Activated naive CD8-positive, alpha-beta T cell (primary cell): Measurements from ENCODE around the gene LYST.
"Not testable (repeated sequence)": the region's sequence is repeated elsewhere in the genome, so short reads cannot be mapped to it uniquely, and the experiment has no call there.

Experiments
- H3K27ac Mint-ChIP-seq: one replicate; pipeline ENCODE4 v1.8.0; 2021; ENCODE audit warnings: mixed read lengths
- H3K27me3 Mint-ChIP-seq: one replicate; pipeline ENCODE4 v1.8.0; 2021; ENCODE audit warnings: mixed read lengths
- H3K36me3 Mint-ChIP-seq: one replicate; pipeline ENCODE4 v1.8.0; 2021; ENCODE audit warnings: mixed read lengths
- H3K4me1 Mint-ChIP-seq: one replicate; pipeline ENCODE4 v1.8.0; 2021; ENCODE audit warnings: low read depth, mixed read lengths
- H3K4me3 Mint-ChIP-seq: one replicate; pipeline ENCODE4 v1.8.0; 2021; ENCODE audit warnings: mild to moderate bottlenecking, mixed read lengths
- H3K9me3 Mint-ChIP-seq: one replicate; pipeline ENCODE4 v1.8.0; 2021; ENCODE audit warnings: low read depth, mixed read lengths

LYST gene

DNA sequence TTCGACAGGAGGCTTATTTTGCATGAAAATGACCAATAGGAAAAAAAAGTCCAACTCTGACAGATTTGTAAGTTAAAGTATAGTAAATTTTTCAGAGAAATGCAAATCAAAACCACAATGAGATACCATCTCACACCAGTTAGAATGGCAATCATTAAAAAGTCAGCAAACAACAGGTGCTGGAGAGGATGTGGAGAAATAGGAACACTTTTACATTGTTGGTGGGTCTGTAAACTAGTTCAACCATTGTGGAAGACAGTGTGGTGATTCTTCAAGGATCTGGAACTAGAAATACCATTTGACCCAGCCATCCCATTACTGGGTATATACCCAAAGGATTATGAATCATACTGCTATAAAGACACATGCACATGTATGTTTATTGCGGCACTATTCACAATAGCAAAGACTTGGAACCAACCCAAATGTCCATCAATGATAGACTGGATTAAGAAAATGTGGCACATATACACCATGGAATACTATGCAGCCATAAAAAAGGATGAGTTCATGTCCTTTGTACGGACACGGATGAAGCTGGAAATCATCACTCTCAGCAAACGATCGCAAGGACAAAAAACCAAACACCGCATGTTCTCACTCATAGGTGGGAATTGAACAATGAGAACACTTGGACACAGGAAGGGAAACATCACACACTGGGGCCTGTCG is 80.3 kb downstream of the LYST start:
- not testable (repeated sequence) for H3K9me3 Mint-ChIP-seq, H3K4me3 Mint-ChIP-seq, H3K36me3 Mint-ChIP-seq, H3K27ac Mint-ChIP-seq, H3K4me1 Mint-ChIP-seq, H3K27me3 Mint-ChIP-seq

- no peaks in the 10 kb centered on the region for H3K4me1 Mint-ChIP-seq
- no peak overlapping the region for H3K27ac Mint-ChIP-seq
- no peak overlapping the region for H3K4me3 Mint-ChIP-seq
- no peaks in the 10 kb centered on the region for H3K9me3 Mint-ChIP-seq
- H3K36me3 Mint-ChIP-seq: peaks cover 8% of the 10 kb centered on the region
- H3K27me3 Mint-ChIP-seq: no peaks in the 10 kb centered on the region
Measured at GRCh38 chr1:235784950-235785349, 81.8 kb downstream of the LYST start.

DNA sequence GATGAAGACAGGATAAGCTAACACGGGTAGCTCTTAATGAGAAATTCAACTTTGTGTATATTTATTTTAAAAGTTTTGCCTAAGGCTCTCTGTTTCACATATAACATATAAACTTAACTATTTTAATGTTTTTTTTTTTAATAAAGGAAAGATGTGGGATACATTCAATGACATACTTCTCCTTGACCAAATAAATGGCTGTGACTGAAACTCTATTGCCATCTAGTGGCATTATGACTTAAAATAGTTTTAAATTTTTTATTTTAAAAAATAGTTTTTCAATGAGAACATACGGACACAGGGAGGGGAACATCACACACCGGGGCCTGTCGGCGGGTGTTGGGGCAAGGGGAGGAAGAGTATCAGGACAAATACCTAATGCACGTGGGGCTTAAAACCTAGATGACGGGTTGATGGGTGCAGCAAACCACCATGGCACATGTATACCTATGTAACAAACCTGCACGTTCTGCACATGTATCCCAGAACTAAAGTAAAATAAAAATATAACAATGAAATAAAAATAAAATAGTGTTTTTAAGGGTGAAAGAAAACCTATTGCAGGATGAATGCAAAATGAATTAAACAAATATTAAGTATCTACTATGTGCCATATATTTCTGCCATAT is 83.4 kb downstream of the LYST start:
- Mint-ChIP-seq H3K36me3 (peaks cover 4% of the 10 kb centered on the region), H3K27ac (no peak overlapping the region), H3K4me1 (no peaks in the 10 kb centered on the region), H3K4me3 (no peak overlapping the region), H3K9me3 (no peaks in the 10 kb centered on the region), H3K27me3 (no peaks in the 10 kb centered on the region)

GRCh38 chr1:235782601-235783000 is 84.1 kb downstream of the LYST start:
- no peak overlapping the region for H3K4me3 Mint-ChIP-seq
- H3K27me3 Mint-ChIP-seq: no peaks in the 10 kb centered on the region
- peaks cover 4% of the 10 kb centered on the region for H3K36me3 Mint-ChIP-seq

DNA sequence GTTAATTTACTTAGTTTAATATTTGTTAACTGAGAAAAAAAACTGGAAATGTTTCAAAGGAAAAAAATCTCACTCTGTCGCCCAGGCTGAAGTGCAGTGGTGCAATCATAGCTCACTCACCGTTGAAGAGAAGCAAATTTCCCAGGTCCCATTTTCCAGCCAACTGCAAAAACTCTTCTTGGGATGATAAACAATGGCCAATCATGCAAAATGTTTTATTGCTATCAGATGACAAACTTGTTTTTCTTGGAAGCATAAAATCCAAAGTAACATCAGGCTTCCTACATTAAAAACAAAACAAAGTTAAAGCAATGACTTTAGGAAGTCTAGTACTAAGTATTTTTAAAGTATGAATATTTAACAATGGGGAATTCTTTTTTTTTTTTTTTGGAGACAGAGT is 84.9 kb downstream of the LYST start:
- Mint-ChIP-seq H3K9me3 (no peaks in the 10 kb centered on the region), H3K36me3 (peaks cover 4% of the 10 kb centered on the region), H3K27ac (no peak overlapping the region), H3K4me3 (no peak overlapping the region), H3K4me1 (no peaks in the 10 kb centered on the region), H3K27me3 (no peaks in the 10 kb centered on the region)

More at GRCh38 chr1:235782601-235783000, 84.1 kb downstream of the LYST start:
- Mint-ChIP-seq H3K27ac (no peak overlapping the region), H3K4me1 (no peaks in the 10 kb centered on the region), H3K9me3 (no peaks in the 10 kb centered on the region)

- no peaks in the 10 kb centered on the region for H3K4me1 Mint-ChIP-seq
- H3K4me3 Mint-ChIP-seq: no peak overlapping the region
- no peak overlapping the region for H3K27ac Mint-ChIP-seq
- peaks cover 12% of the 10 kb centered on the region for H3K36me3 Mint-ChIP-seq
- no peaks in the 10 kb centered on the region for H3K9me3 Mint-ChIP-seq
- H3K27me3 Mint-ChIP-seq: no peaks in the 10 kb centered on the region
Measured at GRCh38 chr1:235779770-235780169, 86.9 kb downstream of the LYST start.

- peaks cover 14% of the 10 kb centered on the region for H3K36me3 Mint-ChIP-seq
- no peaks in the 10 kb centered on the region for H3K4me1 Mint-ChIP-seq
- H3K27me3 Mint-ChIP-seq: no peaks in the 10 kb centered on the region
- no peak overlapping the region for H3K27ac Mint-ChIP-seq
- H3K4me3 Mint-ChIP-seq: no peak overlapping the region
- H3K9me3 Mint-ChIP-seq: no peaks in the 10 kb centered on the region
Measured at GRCh38 chr1:235776396-235776795, 90.3 kb downstream of the LYST start.

- Mint-ChIP-seq H3K4me1 (no peaks in the 10 kb centered on the region), H3K36me3 (peaks cover 17% of the 10 kb centered on the region), H3K4me3 (no peak overlapping the region)
Measured at GRCh38 chr1:235775246-235775860, 91.4 kb downstream of the LYST start.

DNA sequence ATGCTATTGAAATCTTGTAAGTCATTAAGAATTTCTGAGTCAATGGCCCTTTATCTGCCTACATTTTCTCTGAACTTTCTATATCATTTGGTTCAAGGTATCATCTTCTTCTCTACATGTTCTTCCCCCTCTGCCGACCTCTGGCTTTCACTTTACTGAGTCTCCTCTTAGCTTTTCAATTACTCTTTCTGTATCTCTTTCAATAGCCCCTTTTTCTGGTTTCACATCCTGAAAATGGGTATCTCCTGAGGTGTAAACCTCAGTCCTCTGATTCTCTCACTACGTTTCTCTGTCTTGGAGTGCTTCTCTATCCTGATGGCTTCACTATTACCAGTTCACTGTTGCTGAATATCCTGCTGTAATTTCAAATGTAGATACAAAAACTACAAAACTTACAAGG is 98.9 kb downstream of the LYST start:
- Mint-ChIP-seq H3K27ac (no peak overlapping the region), H3K9me3 (no peaks in the 10 kb centered on the region), H3K4me3 (no peak overlapping the region), H3K36me3 (peaks cover 17% of the 10 kb centered on the region), H3K4me1 (peaks cover 5% of the 10 kb centered on the region), H3K27me3 (no peaks in the 10 kb centered on the region)

More at GRCh38 chr1:235775246-235775860, 91.4 kb downstream of the LYST start:
- H3K27me3 Mint-ChIP-seq: no peaks in the 10 kb centered on the region
- H3K27ac Mint-ChIP-seq: no peak overlapping the region
- H3K9me3 Mint-ChIP-seq: no peaks in the 10 kb centered on the region

DNA sequence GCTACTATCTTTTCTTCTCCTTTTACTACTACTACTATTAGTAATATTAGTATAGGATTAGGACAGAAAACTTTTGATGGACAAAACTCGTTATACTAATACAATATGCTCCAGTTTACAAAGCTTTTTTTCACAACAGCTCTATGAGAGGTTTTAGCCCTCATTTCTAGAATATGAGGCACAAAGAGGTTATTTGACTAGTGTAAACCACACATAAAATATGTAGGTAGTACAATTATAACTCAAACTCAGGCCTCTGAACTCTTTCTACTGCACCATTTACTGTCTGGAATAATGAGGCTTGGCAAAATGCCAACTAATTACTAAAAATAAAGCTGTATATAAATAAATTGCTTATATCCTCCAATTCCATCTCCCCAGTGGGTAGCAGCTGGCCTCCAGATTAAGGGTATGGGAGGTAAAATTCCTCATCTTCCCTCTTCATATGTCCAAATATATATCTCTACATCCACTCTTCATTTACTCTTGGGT is 99.9 kb downstream of the LYST start:
- Mint-ChIP-seq H3K9me3 (no peaks in the 10 kb centered on the region), H3K4me3 (no peak overlapping the region), H3K4me1 (peaks cover 5% of the 10 kb centered on the region), H3K27me3 (no peaks in the 10 kb centered on the region), H3K27ac (no peak overlapping the region), H3K36me3 (peaks cover 20% of the 10 kb centered on the region)

DNA sequence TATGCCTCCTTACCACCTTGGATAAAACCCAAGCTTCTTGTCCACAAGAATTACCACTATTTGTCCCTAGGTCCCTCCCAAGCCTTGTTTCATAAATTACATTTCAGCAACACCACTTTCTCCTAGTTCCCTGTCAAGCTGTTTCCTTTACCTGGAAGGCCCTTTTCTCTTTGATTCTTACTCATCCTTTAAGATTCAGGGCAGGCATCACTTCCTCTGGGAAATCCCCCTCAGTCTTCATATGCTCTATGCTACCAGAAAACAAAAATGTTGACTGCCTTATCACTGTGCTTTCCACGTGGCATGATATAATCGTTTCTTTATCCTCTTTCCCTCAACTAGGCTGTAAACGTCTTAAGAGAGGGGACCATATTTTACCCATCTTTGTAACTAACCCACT is 102.7 kb downstream of the LYST start:
- Mint-ChIP-seq H3K4me1 (peaks cover 5% of the 10 kb centered on the region), H3K36me3 (peaks cover 24% of the 10 kb centered on the region), H3K27me3 (no peaks in the 10 kb centered on the region), H3K4me3 (no peak overlapping the region), H3K9me3 (no peaks in the 10 kb centered on the region), H3K27ac (no peak overlapping the region)

GRCh38 chr1:235759336-235759735 is 107.4 kb downstream of the LYST start:
- no peaks in the 10 kb centered on the region for H3K4me1 Mint-ChIP-seq
- H3K4me3 Mint-ChIP-seq: no peak overlapping the region
- no peak overlapping the region for H3K27ac Mint-ChIP-seq
- no peaks in the 10 kb centered on the region for H3K27me3 Mint-ChIP-seq
- H3K9me3 Mint-ChIP-seq: no peaks in the 10 kb centered on the region
- H3K36me3 Mint-ChIP-seq: peaks cover 14% of the 10 kb centered on the region

GRCh38 chr1:235758931-235759330 is 107.8 kb downstream of the LYST start:
- Mint-ChIP-seq H3K4me1 (no peaks in the 10 kb centered on the region), H3K27me3 (no peaks in the 10 kb centered on the region), H3K36me3 (peaks cover 14% of the 10 kb centered on the region), H3K27ac (no peak overlapping the region), H3K9me3 (no peaks in the 10 kb centered on the region), H3K4me3 (no peak overlapping the region)

DNA sequence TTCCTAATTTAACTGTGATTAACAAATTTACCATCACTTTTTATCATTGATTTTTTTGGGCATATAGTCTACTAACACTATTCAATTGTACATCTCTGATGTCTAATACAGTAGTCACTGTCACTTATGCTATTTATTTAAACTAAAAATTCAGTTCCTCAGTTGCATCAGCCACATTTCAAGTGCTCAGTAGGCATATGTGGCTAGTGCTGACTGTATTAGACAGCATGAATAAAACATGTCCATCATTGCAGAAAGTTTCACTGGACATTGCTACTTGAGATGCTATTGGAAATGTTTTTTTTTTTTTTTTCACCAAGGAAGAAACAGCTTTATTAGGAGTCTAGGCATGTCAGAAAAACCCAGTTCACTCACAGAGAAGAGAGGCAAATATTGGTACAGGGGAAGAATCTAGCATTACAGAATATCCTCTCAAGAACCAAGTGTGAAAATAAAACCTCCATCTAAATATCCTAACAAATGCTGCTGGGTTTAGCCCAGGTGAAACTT is 109.1 kb downstream of the LYST start:
- Mint-ChIP-seq H3K9me3 (no peaks in the 10 kb centered on the region), H3K4me1 (no peaks in the 10 kb centered on the region), H3K27me3 (no peaks in the 10 kb centered on the region), H3K27ac (no peak overlapping the region), H3K4me3 (no peak overlapping the region), H3K36me3 (peaks cover 14% of the 10 kb centered on the region)

- H3K4me3 Mint-ChIP-seq, H3K9me3 Mint-ChIP-seq, H3K4me1 Mint-ChIP-seq, H3K36me3 Mint-ChIP-seq, H3K27ac Mint-ChIP-seq, H3K27me3 Mint-ChIP-seq: not testable (repeated sequence)
Measured at GRCh38 chr1:235754186-235754585, 112.5 kb downstream of the LYST start.
